ENCODE measurements around the gene SP2. TPM values are rescaled to one million over a fixed set of nuclear protein-coding genes. Genes with fewer than 3 reads are reported as not detected.

The SP2 gene
- total RNA-seq, 2 donors from 2014 or later = 18.1 to 21.6 TPM

GRCh38 chr17:47866941-47867340 is 29.1 kb upstream of the SP2 start:
- no peak overlapping the region for H3K9ac ChIP-seq (ENCODE audit: low read depth in 2 of 2, low read length in 2 of 2)
- no peaks in the 10 kb centered on the region for H3K27me3 ChIP-seq
- no peak overlapping the region for H3K4me3 ChIP-seq
- no peaks in the 10 kb centered on the region for H3K4me1 ChIP-seq
- DNase-seq = no peak
- no peak overlapping the region for H3K27ac ChIP-seq
- no peaks in the 10 kb centered on the region for H3K9me3 ChIP-seq
- TF ChIP-seq CTCF (IDR thresholded peaks at IDR 0.05) = no peak
- intact Hi-C loops (cut with DNase I) = no loop called here
- no peaks in the 10 kb centered on the region for H3K36me3 ChIP-seq

- no peaks in the 10 kb centered on the region for H3K9me3 ChIP-seq
- no peaks in the 10 kb centered on the region for H3K4me1 ChIP-seq
- no peak for TF ChIP-seq CTCF (IDR thresholded peaks at IDR 0.05)
- intact Hi-C loops (cut with DNase I) = no loop called here
- DNase-seq = no peak
- no peak overlapping the region for H3K9ac ChIP-seq (ENCODE audit: low read depth in 2 of 2, low read length in 2 of 2)
- H3K36me3 ChIP-seq = no peaks in the 10 kb centered on the region
- no peak overlapping the region for H3K4me3 ChIP-seq
- no peaks in the 10 kb centered on the region for H3K27me3 ChIP-seq
- H3K27ac ChIP-seq = no peak overlapping the region
Measured at GRCh38 chr17:47867813-47868533, 28.1 kb upstream of the SP2 start.

GRCh38 chr17:47869114-47869513 is 26.9 kb upstream of the SP2 start:
- Histone ChIP-seq H3K36me3 (no peaks in the 10 kb centered on the region), H3K9me3 (no peaks in the 10 kb centered on the region), H3K9ac (ENCODE audit: low read depth in 2 of 2, low read length in 2 of 2) (no peak overlapping the region), H3K27ac (no peak overlapping the region), H3K27me3 (no peaks in the 10 kb centered on the region), H3K4me1 (no peaks in the 10 kb centered on the region), H3K4me3 (no peak overlapping the region)
- intact Hi-C loops (cut with DNase I) = no loop called here
- DNase-seq = no peak
- TF ChIP-seq CTCF (IDR thresholded peaks at IDR 0.05) = no peak

GRCh38 chr17:47870056-47870455 is 26.0 kb upstream of the SP2 start:
- Histone ChIP-seq H3K36me3 (no peaks in the 10 kb centered on the region), H3K4me1 (no peaks in the 10 kb centered on the region), H3K27ac (no peak overlapping the region), H3K4me3 (no peak overlapping the region), H3K9me3 (no peaks in the 10 kb centered on the region), H3K27me3 (no peaks in the 10 kb centered on the region), H3K9ac (ENCODE audit: low read depth in 2 of 2, low read length in 2 of 2) (no peak overlapping the region)
- TF ChIP-seq CTCF (IDR thresholded peaks at IDR 0.05) = no peak
- no peak for DNase-seq
- intact Hi-C loops (cut with DNase I) = no loop called here

GRCh38 chr17:47871048-47871447 is 25.0 kb upstream of the SP2 start:
- H3K27me3 ChIP-seq = no peaks in the 10 kb centered on the region
- no peaks in the 10 kb centered on the region for H3K9me3 ChIP-seq
- no peak for TF ChIP-seq CTCF (IDR thresholded peaks at IDR 0.05)

More at GRCh38 chr17:47871048-47871447, 25.0 kb upstream of the SP2 start:
- Histone ChIP-seq H3K9ac (ENCODE audit: low read depth in 2 of 2, low read length in 2 of 2) (no peak overlapping the region), H3K4me3 (no peak overlapping the region), H3K36me3 (no peaks in the 10 kb centered on the region), H3K4me1 (no peaks in the 10 kb centered on the region), H3K27ac (no peak overlapping the region)
- intact Hi-C loops (cut with DNase I) = no loop called here
- DNase-seq = no peak
